Trophoblast cell (in vitro differentiated cells and primary cell): ENCODE data around the gene PTTG2.

Source experiments
- DNase-seq, 2 donors: peaks; one replicate each; pipeline ENCODE4 v3.0.0-alpha.2; 2016
- H2AFZ ChIP-seq: 2 replicates; pipeline ENCODE4 v1.6.1; 2013; ENCODE audit warnings: low read length, moderate library complexity, mild to moderate bottlenecking; ENCODE audit not compliant: insufficient read depth, poor library complexity
- H2AK5ac ChIP-seq: 2 replicates; pipeline ENCODE4 v1.6.1; 2013; ENCODE audit warnings: mild to moderate bottlenecking, low read length
- H2BK120ac ChIP-seq: 2 replicates; pipeline ENCODE4 v1.6.1; 2013; ENCODE audit warnings: low read length, mild to moderate bottlenecking, moderate library complexity; ENCODE audit not compliant: insufficient read depth, poor library complexity
- H2BK12ac ChIP-seq: 2 replicates; pipeline ENCODE4 v1.6.1; 2013; ENCODE audit warnings: mild to moderate bottlenecking, low read length, moderate library complexity
- H2BK5ac ChIP-seq: 2 replicates; pipeline ENCODE4 v1.6.1; 2013; ENCODE audit warnings: low read length, low read depth, moderate library complexity, mild to moderate bottlenecking; ENCODE audit not compliant: poor library complexity
- H3K14ac ChIP-seq: 2 replicates; pipeline ENCODE4 v1.6.1; 2013; ENCODE audit warnings: mild to moderate bottlenecking, low read length
- H3K18ac ChIP-seq: 2 replicates; pipeline ENCODE4 v1.6.1; 2013; ENCODE audit warnings: mild to moderate bottlenecking, low read length
- H3K23ac ChIP-seq: 2 replicates; pipeline ENCODE4 v1.6.1; 2013; ENCODE audit warnings: low read length
- H3K27ac ChIP-seq: 2 replicates; pipeline ENCODE4 v1.5.1; 2013; ENCODE audit warnings: low read depth, mild to moderate bottlenecking, inconsistent platforms, low read length, moderate library complexity
- H3K27me3 ChIP-seq: 2 replicates; pipeline ENCODE4 v1.6.1; 2013; ENCODE audit warnings: inconsistent platforms, mild to moderate bottlenecking, low read length, moderate library complexity; ENCODE audit not compliant: insufficient read depth
- H3K36me3 ChIP-seq, 2 experiments: 1 replicate in 1 of 2; 2 replicates in 1 of 2; pipeline ENCODE4 v1.6.1; 2013; ENCODE audit warnings: low read length in 2 of 2, mild to moderate bottlenecking in 2 of 2, moderate library complexity in 1 of 2; ENCODE audit not compliant: insufficient read depth in 2 of 2, control insufficient read depth in 1 of 2
- H3K4ac ChIP-seq: 2 replicates; pipeline ENCODE4 v1.6.1; 2013; ENCODE audit warnings: low read depth, mild to moderate bottlenecking, low read length, moderate library complexity
- H3K4me1 ChIP-seq, 2 experiments: 1 replicate in 1 of 2; 2 replicates in 1 of 2; pipeline ENCODE4 v1.6.1; 2013; ENCODE audit warnings: low read length in 2 of 2, mild to moderate bottlenecking in 2 of 2, moderate library complexity in 1 of 2; ENCODE audit not compliant: insufficient read depth in 2 of 2, control insufficient read depth in 1 of 2
- H3K4me2 ChIP-seq: 2 replicates; pipeline ENCODE4 v1.6.1; 2013; ENCODE audit warnings: inconsistent platforms, mild to moderate bottlenecking, low read length, moderate library complexity
- H3K4me3 ChIP-seq: 2 replicates; pipeline ENCODE4 v1.5.1; 2013; ENCODE audit warnings: mild to moderate bottlenecking, low read depth, low read length, inconsistent platforms
- H3K79me1 ChIP-seq: one replicate; pipeline ENCODE4 v1.6.1; 2013; ENCODE audit warnings: low read length
- H3K79me2 ChIP-seq: 2 replicates; pipeline ENCODE4 v1.6.1; 2013; ENCODE audit warnings: low read length, mild to moderate bottlenecking; ENCODE audit not compliant: control insufficient read depth, insufficient read depth, poor library complexity
- H3K9ac ChIP-seq: 2 replicates; pipeline ENCODE4 v1.6.1; 2013; ENCODE audit warnings: mild to moderate bottlenecking, low read length
- H3K9me3 ChIP-seq: 2 replicates; pipeline ENCODE4 v1.6.1; 2013; ENCODE audit warnings: low read depth, mild to moderate bottlenecking, control low read depth, inconsistent platforms, low read length; ENCODE audit not compliant: insufficient read depth
- H4K12ac ChIP-seq: 2 replicates; pipeline ENCODE4 v1.6.1; 2013; ENCODE audit warnings: low read depth, mild to moderate bottlenecking, low read length, moderate library complexity
- H4K8ac ChIP-seq: 2 replicates; pipeline ENCODE4 v1.6.1; 2013; ENCODE audit warnings: low read depth, mild to moderate bottlenecking, low read length, moderate library complexity
- H4K91ac ChIP-seq: one replicate; pipeline ENCODE4 v1.6.1; 2013; ENCODE audit warnings: low read depth, mild to moderate bottlenecking, low read length, moderate library complexity
- WGBS: extraction: QIAGEN DNeasy Blood & Tissue Kit; methylation state at CpG from one replicate; pipeline ENCODE4 v1.1.7; 2013; ENCODE audit warnings: missing lambda C conversion rate; ENCODE audit not compliant: insufficient read length, insufficient coverage; ENCODE audit errors: extremely low coverage; 5-methylcytosine and 5-hydroxymethylcytosine counted together

PTTG2 gene

GRCh38 chr4:38008571-38009021, 48.4 kb downstream of the PTTG2 start:
- H3K27ac ChIP-seq = no peak overlapping the region
- H2BK5ac ChIP-seq = no peak overlapping the region
- no peak overlapping the region for H3K4me2 ChIP-seq
- no peak overlapping the region for H4K8ac ChIP-seq
- no peak overlapping the region for H3K14ac ChIP-seq
- H4K12ac ChIP-seq = no peak overlapping the region
- DNase-seq = peak; percentile 9 to 77
- no peak overlapping the region for H2BK120ac ChIP-seq
- H2AFZ ChIP-seq = no peak overlapping the region
- H3K9ac ChIP-seq = peak overlapping the region; percentile 42
- WGBS = no CpG with 5 or more reads among the region's 3 CpGs
- no peaks in the 10 kb centered on the region for H3K36me3 ChIP-seq
- peak overlapping the region; percentile 0 for H3K4ac ChIP-seq
- H3K27me3 ChIP-seq = no peaks in the 10 kb centered on the region
- H3K18ac ChIP-seq = no peak overlapping the region
- no peak overlapping the region for H4K91ac ChIP-seq
- no peak overlapping the region for H2BK12ac ChIP-seq
- no peak overlapping the region for H2AK5ac ChIP-seq
- no peak overlapping the region for H3K4me3 ChIP-seq
- H3K79me2 ChIP-seq = peaks cover 11% of the 10 kb centered on the region
- H3K79me1 ChIP-seq = peaks cover 9% of the 10 kb centered on the region
- peaks cover 13 to 21% of the 10 kb centered on the region in 2 experiments for H3K4me1 ChIP-seq
- H3K23ac ChIP-seq = no peak overlapping the region
- H3K9me3 ChIP-seq = no peaks in the 10 kb centered on the region

GRCh38 chr4:38009421-38009820, 49.2 kb downstream of the PTTG2 start:
- H2AFZ ChIP-seq = no peak overlapping the region
- H3K79me1 ChIP-seq = peaks cover 8% of the 10 kb centered on the region
- H3K4me1 ChIP-seq = peaks cover 9 to 18% of the 10 kb centered on the region in 2 experiments
- H3K27ac ChIP-seq = no peak overlapping the region
- no peak overlapping the region for H3K4ac ChIP-seq
- H3K4me2 ChIP-seq = no peak overlapping the region
- peaks cover 11% of the 10 kb centered on the region for H3K79me2 ChIP-seq
- no peak overlapping the region for H4K12ac ChIP-seq
- H2BK120ac ChIP-seq = no peak overlapping the region
- peaks cover 2% of the 10 kb centered on the region for H3K9me3 ChIP-seq
- no peak overlapping the region for H2BK5ac ChIP-seq
- no peak overlapping the region for H3K9ac ChIP-seq
- peaks cover 2 to 3% of the 10 kb centered on the region in 2 experiments for H3K36me3 ChIP-seq
- no peak overlapping the region for H2BK12ac ChIP-seq
- H2AK5ac ChIP-seq = no peak overlapping the region
- no peaks in the 10 kb centered on the region for H3K27me3 ChIP-seq
- no peak overlapping the region for H3K18ac ChIP-seq
- no peak overlapping the region for H3K4me3 ChIP-seq
- no peak overlapping the region for H4K8ac ChIP-seq
- DNase-seq = peak in 1 of 2 donors; percentile 31
- no peak overlapping the region for H3K14ac ChIP-seq
- no peak overlapping the region for H4K91ac ChIP-seq
- no peak overlapping the region for H3K23ac ChIP-seq

- WGBS = no CpG with 5 or more reads among the region's 3 CpGs
- Histone ChIP-seq H3K36me3 (peaks cover 6 to 7% of the 10 kb centered on the region in 2 experiments), H3K79me2 (peaks cover 11% of the 10 kb centered on the region), H3K23ac (no peak overlapping the region), H3K9ac (no peak overlapping the region), H3K27ac (no peak overlapping the region), H3K14ac (no peak overlapping the region), H2AK5ac (no peak overlapping the region), H3K9me3 (peaks cover 2% of the 10 kb centered on the region), H4K91ac (no peak overlapping the region), H2BK12ac (no peak overlapping the region), H3K4me2 (no peak overlapping the region), H3K4ac (no peak overlapping the region), H3K18ac (no peak overlapping the region), H3K4me1 (peaks cover 6 to 15% of the 10 kb centered on the region in 2 experiments), H3K4me3 (no peak overlapping the region), H3K27me3 (no peaks in the 10 kb centered on the region), H2AFZ (no peak overlapping the region), H3K79me1 (peaks cover 6% of the 10 kb centered on the region), H2BK120ac (no peak overlapping the region), H4K12ac (no peak overlapping the region), H4K8ac (no peak overlapping the region), H2BK5ac (no peak overlapping the region)
- DNase-seq = no peak
Observed at GRCh38 chr4:38009949-38010348, 49.8 kb downstream of the PTTG2 start.
